ENCODE results near the gene BLMH.

BLMH gene

DNA sequence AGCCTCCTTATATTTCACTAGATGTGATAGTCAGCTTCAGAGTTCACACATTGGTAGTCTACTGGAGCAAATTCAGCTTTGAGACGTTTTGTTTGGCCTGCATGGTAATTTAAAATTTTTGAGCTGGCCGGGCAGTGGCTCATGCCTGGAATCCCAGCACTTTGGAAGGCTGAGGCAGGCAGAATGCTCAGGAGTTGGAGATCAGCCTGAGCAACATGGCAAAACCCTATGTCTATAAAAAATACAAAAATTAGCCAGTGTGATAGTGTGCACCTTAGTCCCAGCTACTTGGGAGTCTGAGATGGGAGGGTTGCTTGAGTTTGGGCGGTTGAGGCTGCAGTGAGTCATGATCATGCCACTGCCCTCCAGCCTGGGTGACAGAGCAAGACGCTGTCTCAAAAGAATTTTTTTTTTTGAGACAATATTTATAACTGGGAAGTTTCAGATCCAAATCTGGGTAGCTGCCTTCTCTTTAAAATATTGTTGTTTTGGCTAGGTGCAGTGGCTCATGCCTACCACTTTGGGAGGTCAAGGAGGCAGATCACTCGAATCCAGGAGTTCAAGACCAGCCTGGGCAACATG, 4.8 kb upstream of the BLMH start:
- TF ChIP-seq, protein P1, sequence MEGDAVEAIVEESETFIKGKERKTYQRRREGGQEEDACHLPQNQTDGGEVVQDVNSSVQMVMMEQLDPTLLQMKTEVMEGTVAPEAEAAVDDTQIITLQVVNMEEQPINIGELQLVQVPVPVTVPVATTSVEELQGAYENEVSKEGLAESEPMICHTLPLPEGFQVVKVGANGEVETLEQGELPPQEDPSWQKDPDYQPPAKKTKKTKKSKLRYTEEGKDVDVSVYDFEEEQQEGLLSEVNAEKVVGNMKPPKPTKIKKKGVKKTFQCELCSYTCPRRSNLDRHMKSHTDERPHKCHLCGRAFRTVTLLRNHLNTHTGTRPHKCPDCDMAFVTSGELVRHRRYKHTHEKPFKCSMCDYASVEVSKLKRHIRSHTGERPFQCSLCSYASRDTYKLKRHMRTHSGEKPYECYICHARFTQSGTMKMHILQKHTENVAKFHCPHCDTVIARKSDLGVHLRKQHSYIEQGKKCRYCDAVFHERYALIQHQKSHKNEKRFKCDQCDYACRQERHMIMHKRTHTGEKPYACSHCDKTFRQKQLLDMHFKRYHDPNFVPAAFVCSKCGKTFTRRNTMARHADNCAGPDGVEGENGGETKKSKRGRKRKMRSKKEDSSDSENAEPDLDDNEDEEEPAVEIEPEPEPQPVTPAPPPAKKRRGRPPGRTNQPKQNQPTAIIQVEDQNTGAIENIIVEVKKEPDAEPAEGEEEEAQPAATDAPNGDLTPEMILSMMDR (IDR thresholded peaks at IDR 0.05; ENCODE audit: low read depth, low read length, missing control alignments): no peak
- DNase-seq (ENCODE audit: extremely low read depth, low read depth): no peak
- no peak overlapping the region for H3K4me3 ChIP-seq (replicated peaks; ENCODE audit: low read depth, low read length)

DNA sequence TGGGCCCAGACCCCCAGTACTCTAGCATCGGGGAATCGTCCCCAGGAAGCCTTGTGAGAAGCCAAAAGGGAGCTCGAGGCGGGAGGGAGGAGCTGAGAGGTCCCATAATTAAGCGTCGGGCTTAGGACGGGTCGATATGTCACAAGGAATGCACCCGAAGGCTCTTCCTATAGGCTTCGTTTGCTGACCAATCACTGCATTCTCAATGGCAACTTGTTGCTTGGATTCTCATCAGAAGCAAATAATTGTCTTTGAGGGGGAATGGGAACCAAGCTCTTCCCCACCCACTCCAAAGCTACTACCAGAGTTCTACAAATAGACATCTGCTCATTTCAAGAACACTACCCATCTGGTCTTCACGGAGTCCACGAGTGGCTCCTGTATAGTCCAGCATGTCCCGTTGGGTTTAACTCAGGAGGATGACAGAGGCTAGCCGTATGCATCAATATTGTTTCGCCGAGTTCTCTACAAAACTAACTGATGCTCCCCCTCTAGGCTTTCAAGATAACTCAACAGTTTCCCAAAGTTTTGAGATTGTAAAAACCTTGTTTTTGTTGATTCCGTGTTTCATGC, 628 bp upstream of the BLMH start:
- no peak for DNase-seq (ENCODE audit: extremely low read depth, low read depth)
- TF ChIP-seq, protein P1 (IDR thresholded peaks at IDR 0.05; ENCODE audit: low read depth, low read length, missing control alignments): no peak
- H3K4me3 ChIP-seq (replicated peaks; ENCODE audit: low read depth, low read length): peak overlapping the region; percentile 90

DNA sequence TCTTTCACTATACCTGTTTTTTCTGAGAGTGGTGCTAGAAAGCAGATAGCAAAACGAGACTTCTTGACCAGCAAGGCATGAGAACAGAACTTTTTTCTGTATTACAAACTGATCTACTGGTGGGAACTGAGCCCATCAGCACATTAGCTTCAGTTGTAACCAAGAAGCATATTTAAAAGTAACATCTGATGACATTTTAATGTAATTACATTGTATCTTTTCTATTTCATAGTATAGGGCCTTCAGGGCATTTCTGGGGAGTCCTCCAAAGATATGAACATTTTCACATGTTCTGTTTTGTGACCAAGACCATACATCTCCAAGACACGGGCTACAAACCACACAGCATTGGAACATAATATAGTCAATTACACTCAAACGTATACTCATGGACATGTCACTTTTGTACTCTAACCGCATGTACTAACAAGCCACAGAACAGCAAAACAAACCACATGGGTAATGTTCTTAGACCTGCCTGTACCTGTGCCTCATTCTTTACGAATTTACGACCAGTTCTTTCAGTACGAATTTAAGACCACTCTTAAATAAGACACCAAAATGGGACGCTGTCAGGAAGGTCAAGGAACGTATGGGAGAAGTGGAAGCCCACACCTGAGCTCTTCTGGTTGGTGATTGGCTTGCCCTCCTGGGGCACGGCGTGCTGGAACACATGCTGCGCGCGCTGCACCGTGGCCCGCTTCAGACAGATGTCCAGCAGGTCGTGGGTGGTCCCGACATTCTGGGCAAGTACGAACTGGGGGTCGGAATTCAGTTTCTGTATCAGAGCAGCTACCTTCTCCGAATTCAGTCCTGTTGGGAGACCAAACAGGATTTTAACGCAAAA, 825 bp downstream of the BLMH start:
- DNase-seq (ENCODE audit: extremely low read depth, low read depth): no peak
- TF ChIP-seq, protein P1 (IDR thresholded peaks at IDR 0.05; ENCODE audit: low read depth, low read length, missing control alignments): no peak
- peak overlapping the region; percentile 90 for H3K4me3 ChIP-seq (replicated peaks; ENCODE audit: low read depth, low read length)

DNA sequence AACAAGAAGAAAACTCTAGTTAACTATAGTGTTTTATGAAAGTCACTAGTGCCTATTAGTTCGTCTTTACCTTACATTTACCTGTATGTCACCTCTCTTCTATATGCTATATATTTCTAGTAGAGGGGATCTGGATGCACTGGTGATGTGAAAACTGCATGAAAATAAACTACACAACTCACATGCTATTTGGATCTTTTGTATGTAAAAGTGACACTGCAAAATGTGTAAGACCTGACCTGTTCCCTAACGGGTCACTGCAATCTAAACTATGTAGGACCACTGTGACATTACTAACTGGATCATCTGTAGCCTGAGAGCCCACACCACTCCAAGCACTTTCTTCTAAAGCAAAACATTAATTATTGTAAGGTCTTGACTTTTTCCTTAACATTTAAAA, 1.7 kb downstream of the BLMH start:
- TF ChIP-seq, protein P1 (IDR thresholded peaks at IDR 0.05; ENCODE audit: low read depth, low read length, missing control alignments): no peak

DNA sequence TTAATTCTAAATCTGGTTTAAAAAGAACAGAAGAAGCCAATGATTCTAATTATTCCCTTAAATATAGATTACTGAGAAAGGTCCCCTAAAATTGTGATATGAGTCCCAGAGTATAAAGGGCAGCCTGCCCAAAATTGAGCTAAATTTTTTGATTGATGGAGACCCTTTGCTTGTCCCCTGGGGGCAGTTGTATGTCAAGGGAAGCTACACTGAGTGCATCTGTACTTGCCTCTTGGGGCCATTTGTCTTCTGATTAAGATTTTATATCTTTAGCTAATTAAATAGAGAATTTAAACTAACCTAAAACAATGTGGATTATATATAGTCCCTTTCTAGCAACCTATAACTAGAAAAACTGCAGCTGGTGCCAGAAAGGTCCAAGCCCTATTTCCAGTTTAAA, 12.6 kb downstream of the BLMH start:
- TF ChIP-seq, protein P1 (IDR thresholded peaks at IDR 0.05; ENCODE audit: low read depth, low read length, missing control alignments): no peak
- DNase-seq (ENCODE audit: extremely low read depth, low read depth): no peak
- H3K4me3 ChIP-seq (replicated peaks; ENCODE audit: low read depth, low read length): no peak overlapping the region

More for the DNA sequence above, 1.7 kb downstream of the BLMH start:
- peak overlapping the region; percentile 90 for H3K4me3 ChIP-seq (replicated peaks; ENCODE audit: low read depth, low read length)
- DNase-seq (ENCODE audit: extremely low read depth, low read depth): no peak

DNA sequence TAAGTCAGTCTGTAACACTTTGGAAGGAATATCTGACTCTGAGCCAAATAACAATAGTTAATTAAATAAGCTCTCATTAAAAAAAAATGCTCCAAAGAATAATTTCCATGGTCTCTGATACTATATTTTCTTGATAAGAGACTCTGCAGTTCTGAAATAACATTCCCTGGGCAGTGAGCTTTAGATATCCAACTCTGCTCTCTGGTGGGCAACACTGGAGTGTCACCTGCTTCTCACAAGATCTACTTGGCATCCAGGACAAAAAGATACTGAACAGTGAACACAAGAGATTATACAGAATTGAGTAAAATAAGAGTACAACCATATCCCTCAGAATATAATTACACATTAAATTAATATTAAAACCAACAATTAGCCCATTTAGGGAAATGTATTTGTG, 13.7 kb downstream of the BLMH start:
- TF ChIP-seq, protein P1 (IDR thresholded peaks at IDR 0.05; ENCODE audit: low read depth, low read length, missing control alignments): no peak
- DNase-seq (ENCODE audit: extremely low read depth, low read depth): no peak
- no peak overlapping the region for H3K4me3 ChIP-seq (replicated peaks; ENCODE audit: low read depth, low read length)

Measured in HFF-Myc (cell line).